Smooth muscle cell (in vitro differentiated cells): Measurements from ENCODE around the gene TMPRSS3. TPM values are rescaled to one million over a fixed set of nuclear protein-coding genes. Genes with fewer than 3 reads are reported as not detected.
A peak's percentile ranks its signal among the peaks of the same experiment; 100 is the strongest.

ENCODE experiments used
- DNase-seq: peaks from one replicate; lab custom pipeline; 2025; ENCODE audit not compliant: unreplicated experiment; lab: John Stamatoyannopoulos, UW
- H2AFZ ChIP-seq: fragments of 200-600 bp; sonication (generic); 2 replicates; pipeline ENCODE4 v1.6.0; 2016; ENCODE audit warnings: antibody characterized with exemption, low read depth, mild to moderate bottlenecking
- H3F3A ChIP-seq: fragments of 200-600 bp; sonication (generic); 2 replicates; pipeline ENCODE4 v1.6.0; 2017; ENCODE audit warnings: antibody characterized with exemption, low read depth
- H3K27ac ChIP-seq: fragments of 200-600 bp; sonication (generic); 2 replicates; pipeline ENCODE4 v1.5.1; 2016; ENCODE audit warnings: low read depth, mild to moderate bottlenecking
- H3K27me3 ChIP-seq: fragments of 200-600 bp; sonication (generic); 2 replicates; pipeline ENCODE4 v1.6.1; 2016; ENCODE audit warnings: low read depth, mild to moderate bottlenecking
- H3K36me3 ChIP-seq: fragments of 200-600 bp; sonication (generic); 2 replicates; pipeline ENCODE4 v1.5.1; 2016; ENCODE audit warnings: low read depth
- H3K4me1 ChIP-seq: fragments of 200-600 bp; sonication (generic); 2 replicates; pipeline ENCODE4 v1.5.1; 2016; ENCODE audit warnings: low read depth
- H3K4me2 ChIP-seq: fragments of 200-600 bp; sonication (generic); 2 replicates; pipeline ENCODE4 v1.6.0; 2016; ENCODE audit warnings: mild to moderate bottlenecking
- H3K4me3 ChIP-seq: fragments of 200-600 bp; sonication (generic); 2 replicates; pipeline ENCODE4 v1.5.1; 2016; ENCODE audit warnings: mild to moderate bottlenecking
- H3K79me2 ChIP-seq: fragments of 200-600 bp; sonication (generic); 2 replicates; pipeline ENCODE4 v1.6.0; 2016; ENCODE audit warnings: low read depth, mild to moderate bottlenecking
- H3K9ac ChIP-seq: fragments of 200-600 bp; sonication (generic); 2 replicates; pipeline ENCODE4 v1.6.0; 2016; ENCODE audit warnings: low read depth
- H3K9me3 ChIP-seq: fragments of 200-600 bp; sonication (generic); replicated peaks from 2 replicates; pipeline ENCODE4 v1.5.1; 2016; ENCODE audit warnings: low read depth
- H4K20me1 ChIP-seq: fragments of 200-600 bp; sonication (generic); 2 replicates; pipeline ENCODE4 v1.6.0; 2016; ENCODE audit warnings: low read depth
- WGBS: methylation state at CpG from one replicate; pipeline ENCODE4 v1.1.7; 2016; ENCODE audit warnings: low lambda C conversion rate; 5-methylcytosine and 5-hydroxymethylcytosine counted together
- polyA plus RNA-seq: library from polyadenylated mRNA; unstranded; fragments of >200 nt; fragmentation: Nextera tagmentation; extraction: Ambion mirVana; gene quantifications from 2 replicates; pipeline ENCODE4 v1.2.1, GENCODE V29; 2016
- total RNA-seq: library from RNA; depleted of rRNA; stranded (reverse); fragments of >200 nt; gene quantifications from 2 replicates; pipeline ENCODE4 v1.2.3, GENCODE V29; 2014
- TF ChIP-seq, protein P1 (sequence below): fragments of 200-600 bp; sonication (generic); IDR thresholded peaks from 2 replicates; pipeline ENCODE4 v1.5.1; 2017; ENCODE audit warnings: borderline replicate concordance, mild to moderate bottlenecking, antibody characterized with exemption; ENCODE audit not compliant: insufficient read depth, poor library complexity, severe bottlenecking

TMPRSS3 gene
- total and polyA plus RNA-seq, 2 experiments from 2014 or later: not detected

DNA sequence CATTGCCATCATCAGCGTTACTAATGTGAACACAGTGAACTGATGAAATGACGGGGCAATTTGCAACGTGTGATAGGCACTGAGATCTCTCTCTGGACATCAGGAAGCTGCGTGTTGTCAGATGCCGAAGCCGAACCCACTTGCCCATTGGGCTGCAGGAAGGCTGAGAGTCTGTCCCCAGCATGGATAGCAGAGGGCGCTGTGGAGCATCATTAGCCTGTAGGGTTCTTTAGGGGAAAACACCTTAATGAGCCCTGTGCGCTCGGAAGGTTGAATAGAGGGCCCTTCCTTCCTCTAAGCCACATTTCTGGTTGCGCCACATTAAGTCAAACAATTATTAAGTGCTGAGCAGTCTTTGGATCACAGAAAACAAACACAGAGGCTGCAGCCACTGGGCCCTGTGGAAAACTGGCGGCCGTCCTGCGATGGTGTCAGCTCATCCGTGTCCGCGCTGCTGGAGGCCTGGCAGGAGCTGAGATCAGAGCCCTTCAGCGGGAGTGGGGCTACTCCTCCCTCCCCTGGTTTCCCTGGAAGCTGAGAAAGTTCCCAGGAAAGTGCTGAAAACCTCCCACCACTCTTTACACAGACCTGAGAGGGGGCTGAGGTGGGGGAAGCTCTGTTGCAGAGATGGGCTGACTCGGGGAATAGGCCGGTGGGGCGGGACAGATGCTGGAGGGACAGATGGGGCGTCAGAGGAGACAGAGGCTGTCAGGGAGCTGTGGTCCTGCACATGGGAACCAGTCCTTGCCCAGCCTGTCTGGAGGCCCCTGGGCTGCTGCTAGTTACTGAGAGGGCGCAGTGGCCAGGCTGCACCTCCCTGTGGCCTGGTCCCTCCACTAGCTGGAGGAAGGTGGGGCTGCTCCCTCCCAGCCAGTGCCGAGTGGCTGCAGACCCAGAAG, 57.8 kb downstream of the TMPRSS3 start:
- TF ChIP-seq, protein P1, sequence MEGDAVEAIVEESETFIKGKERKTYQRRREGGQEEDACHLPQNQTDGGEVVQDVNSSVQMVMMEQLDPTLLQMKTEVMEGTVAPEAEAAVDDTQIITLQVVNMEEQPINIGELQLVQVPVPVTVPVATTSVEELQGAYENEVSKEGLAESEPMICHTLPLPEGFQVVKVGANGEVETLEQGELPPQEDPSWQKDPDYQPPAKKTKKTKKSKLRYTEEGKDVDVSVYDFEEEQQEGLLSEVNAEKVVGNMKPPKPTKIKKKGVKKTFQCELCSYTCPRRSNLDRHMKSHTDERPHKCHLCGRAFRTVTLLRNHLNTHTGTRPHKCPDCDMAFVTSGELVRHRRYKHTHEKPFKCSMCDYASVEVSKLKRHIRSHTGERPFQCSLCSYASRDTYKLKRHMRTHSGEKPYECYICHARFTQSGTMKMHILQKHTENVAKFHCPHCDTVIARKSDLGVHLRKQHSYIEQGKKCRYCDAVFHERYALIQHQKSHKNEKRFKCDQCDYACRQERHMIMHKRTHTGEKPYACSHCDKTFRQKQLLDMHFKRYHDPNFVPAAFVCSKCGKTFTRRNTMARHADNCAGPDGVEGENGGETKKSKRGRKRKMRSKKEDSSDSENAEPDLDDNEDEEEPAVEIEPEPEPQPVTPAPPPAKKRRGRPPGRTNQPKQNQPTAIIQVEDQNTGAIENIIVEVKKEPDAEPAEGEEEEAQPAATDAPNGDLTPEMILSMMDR: peak; percentile 38
- H3K4me1 ChIP-seq: peaks cover 10% of the 10 kb centered on the region
- H4K20me1 ChIP-seq: no peaks in the 10 kb centered on the region
- no peak overlapping the region for H3K4me2 ChIP-seq
- no peaks in the 10 kb centered on the region for H3K36me3 ChIP-seq
- H3K27me3 ChIP-seq: no peaks in the 10 kb centered on the region
- H3K79me2 ChIP-seq: no peaks in the 10 kb centered on the region
- H3K9me3 ChIP-seq: no peaks in the 10 kb centered on the region
- no peak overlapping the region for H2AFZ ChIP-seq
- no peak overlapping the region for H3K27ac ChIP-seq
- H3F3A ChIP-seq: no peaks in the 10 kb centered on the region
- no peak for DNase-seq
- no peak overlapping the region for H3K4me3 ChIP-seq
- no peak overlapping the region for H3K9ac ChIP-seq
- WGBS: 63% methylated on average over 22 of the region's 23 CpGs

DNA sequence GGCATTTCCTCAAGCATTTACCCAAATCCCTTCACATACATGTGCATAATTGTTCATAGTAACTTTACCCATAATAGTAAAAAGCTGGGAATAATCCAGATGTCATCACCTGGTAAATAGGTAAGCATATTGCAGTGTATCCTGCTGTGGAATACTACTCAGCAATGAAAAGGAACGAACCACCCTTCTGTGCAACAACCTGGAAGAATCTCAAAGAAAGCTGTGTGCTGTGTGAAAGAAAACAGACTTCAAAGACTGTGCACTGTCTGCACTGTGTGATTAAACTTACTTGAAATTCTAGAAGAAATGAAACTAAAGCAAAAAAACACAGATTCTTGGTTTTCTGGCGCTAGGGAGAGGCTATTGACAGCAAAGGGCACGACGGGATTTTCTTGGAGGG, 58.6 kb downstream of the TMPRSS3 start:
- H3K4me3 ChIP-seq: no peak overlapping the region
- H3K79me2 ChIP-seq: no peaks in the 10 kb centered on the region
- H3K4me2 ChIP-seq: no peak overlapping the region
- H3K4me1 ChIP-seq: peaks cover 10% of the 10 kb centered on the region
- H3K36me3 ChIP-seq: no peaks in the 10 kb centered on the region
- H3K9me3 ChIP-seq: no peaks in the 10 kb centered on the region
- H3F3A ChIP-seq: no peaks in the 10 kb centered on the region
- no peaks in the 10 kb centered on the region for H4K20me1 ChIP-seq
- 91% methylated on average over 4 of the region's 4 CpGs for WGBS
- TF ChIP-seq, protein P1: no peak
- no peak for DNase-seq
- no peak overlapping the region for H2AFZ ChIP-seq
- H3K27ac ChIP-seq: no peak overlapping the region
- H3K9ac ChIP-seq: no peak overlapping the region
- no peaks in the 10 kb centered on the region for H3K27me3 ChIP-seq

DNA sequence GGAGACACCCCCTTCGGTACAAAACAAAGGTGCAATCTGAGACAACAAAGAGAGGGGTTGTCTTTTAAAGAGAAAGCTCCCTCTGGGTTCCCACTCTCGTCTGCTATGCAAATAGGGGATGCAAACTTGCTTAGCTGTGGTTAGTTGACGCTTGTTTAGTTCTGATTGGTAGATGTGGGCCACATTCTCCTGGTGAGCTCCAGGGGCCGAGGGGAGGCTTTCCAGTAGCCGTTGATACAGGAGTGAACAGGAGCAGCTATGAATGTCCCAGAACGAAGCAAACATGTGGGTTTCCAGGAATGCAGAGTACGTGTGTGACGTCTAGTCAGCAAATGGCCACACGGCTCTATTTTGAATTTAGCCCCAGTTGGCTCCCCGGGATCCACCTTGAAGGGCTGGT, 59.8 kb downstream of the TMPRSS3 start:
- no peak for DNase-seq
- Histone ChIP-seq H3K9me3 (no peaks in the 10 kb centered on the region), H3K4me3 (peak overlapping the region; percentile 14), H3K4me2 (peak overlapping the region; percentile 75), H3K36me3 (no peaks in the 10 kb centered on the region), H4K20me1 (no peaks in the 10 kb centered on the region), H3K4me1 (peaks cover 10% of the 10 kb centered on the region), H3K27ac (peak overlapping the region; percentile 10), H3K79me2 (no peaks in the 10 kb centered on the region), H3F3A (no peaks in the 10 kb centered on the region), H3K27me3 (no peaks in the 10 kb centered on the region), H2AFZ (peak overlapping the region; percentile 73), H3K9ac (peak overlapping the region; percentile 7)
- TF ChIP-seq, protein P1: no peak
- 9% methylated on average over 10 of the region's 10 CpGs for WGBS
